GM10248 (cell line): Measurements from ENCODE around the gene TBC1D2B.
A peak's percentile ranks its signal among the peaks of the same experiment; 100 is the strongest.

Experiments used
- CTCF ChIA-PET: fragments of 300-600 bp; sonication (Branson Sonifier 250); formaldehyde crosslinking; extraction: SDS; loops from one replicate; lab custom pipeline; 2021; ENCODE audit warnings: antibody characterized with exemption; lab: Yijun Ruan, JAX
- POLR2A ChIA-PET: fragments of 350-650 bp; sonication (Branson Sonifier 250); formaldehyde crosslinking; extraction: SDS; loops from one replicate; lab custom pipeline; 2020; ENCODE audit warnings: antibody characterized with exemption; lab: Yijun Ruan, JAX
- DNase-seq: peaks from one replicate; pipeline ENCODE4 v3.0.0; 2012; ENCODE audit errors: extremely low spot score
- TF ChIP-seq, protein P1 (sequence below): IDR thresholded peaks from 2 replicates; pipeline ENCODE4 v1.5.1; 2012; ENCODE audit warnings: mild to moderate bottlenecking, low read depth; ENCODE audit errors: extremely low read depth, missing control alignments, control extremely low read depth

Gene TBC1D2B

GRCh38 chr15:78035861-78036476 is 41.5 kb downstream of the TBC1D2B start:
- TF ChIP-seq, protein P1, sequence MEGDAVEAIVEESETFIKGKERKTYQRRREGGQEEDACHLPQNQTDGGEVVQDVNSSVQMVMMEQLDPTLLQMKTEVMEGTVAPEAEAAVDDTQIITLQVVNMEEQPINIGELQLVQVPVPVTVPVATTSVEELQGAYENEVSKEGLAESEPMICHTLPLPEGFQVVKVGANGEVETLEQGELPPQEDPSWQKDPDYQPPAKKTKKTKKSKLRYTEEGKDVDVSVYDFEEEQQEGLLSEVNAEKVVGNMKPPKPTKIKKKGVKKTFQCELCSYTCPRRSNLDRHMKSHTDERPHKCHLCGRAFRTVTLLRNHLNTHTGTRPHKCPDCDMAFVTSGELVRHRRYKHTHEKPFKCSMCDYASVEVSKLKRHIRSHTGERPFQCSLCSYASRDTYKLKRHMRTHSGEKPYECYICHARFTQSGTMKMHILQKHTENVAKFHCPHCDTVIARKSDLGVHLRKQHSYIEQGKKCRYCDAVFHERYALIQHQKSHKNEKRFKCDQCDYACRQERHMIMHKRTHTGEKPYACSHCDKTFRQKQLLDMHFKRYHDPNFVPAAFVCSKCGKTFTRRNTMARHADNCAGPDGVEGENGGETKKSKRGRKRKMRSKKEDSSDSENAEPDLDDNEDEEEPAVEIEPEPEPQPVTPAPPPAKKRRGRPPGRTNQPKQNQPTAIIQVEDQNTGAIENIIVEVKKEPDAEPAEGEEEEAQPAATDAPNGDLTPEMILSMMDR: no peak
- DNase-seq: no peak
- POLR2A ChIA-PET: no interaction called here
- CTCF ChIA-PET: interaction anchor here (0.9 to 5.7 kb wide), 11 partner anchors 8 to 205 kb away, joined by 3 to 23 read pairs (median 6); no protein-coding TSS in a partner anchor

DNA sequence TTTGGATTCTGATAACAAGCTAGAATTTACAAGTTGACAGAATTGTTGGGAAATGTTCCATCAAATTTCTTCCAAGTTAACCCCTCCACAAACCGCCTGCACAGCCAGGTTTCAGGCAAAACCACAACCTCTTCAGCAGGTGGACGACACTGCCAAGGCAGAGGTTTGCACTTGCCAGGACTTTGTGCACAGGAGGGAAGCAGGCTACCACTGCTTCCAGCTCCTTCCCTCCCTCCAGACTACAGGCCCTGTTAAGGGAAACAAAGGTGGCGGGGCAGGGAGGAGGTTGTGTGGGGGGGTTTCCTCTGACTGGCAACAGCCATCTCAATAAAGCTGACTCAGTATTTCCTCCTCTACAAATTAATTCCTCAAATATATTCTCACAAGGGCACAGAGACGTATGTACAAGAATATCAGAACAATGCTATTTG is 42.2 kb downstream of the TBC1D2B start:
- TF ChIP-seq, protein P1: no peak
- ChIA-PET POLR2A (no interaction called here), CTCF (interaction anchor here (0.9 to 5.7 kb wide), 15 partner anchors 9 to 206 kb away, joined by 3 to 23 read pairs (median 4); no protein-coding TSS in a partner anchor)
- no peak for DNase-seq

GRCh38 chr15:78034495-78035191 is 42.9 kb downstream of the TBC1D2B start:
- TF ChIP-seq, protein P1: no peak
- peak; percentile 56 for DNase-seq
- ChIA-PET POLR2A (no interaction called here), CTCF (interaction anchor here (0.9 to 5.7 kb wide), 13 partner anchors 10 to 143 kb away, joined by 3 to 23 read pairs (median 5); no protein-coding TSS in a partner anchor)

- CTCF ChIA-PET: interaction anchor here (1.1 to 5.7 kb wide), 7 partner anchors 15 to 60 kb away, joined by 4 to 23 read pairs (median 5); no protein-coding TSS in a partner anchor
- TF ChIP-seq, protein P1: no peak
- DNase-seq: no peak
- POLR2A ChIA-PET: no interaction called here
These were observed 43.6 kb downstream of the TBC1D2B start for GRCh38 chr15:78033864-78034263.

DNA sequence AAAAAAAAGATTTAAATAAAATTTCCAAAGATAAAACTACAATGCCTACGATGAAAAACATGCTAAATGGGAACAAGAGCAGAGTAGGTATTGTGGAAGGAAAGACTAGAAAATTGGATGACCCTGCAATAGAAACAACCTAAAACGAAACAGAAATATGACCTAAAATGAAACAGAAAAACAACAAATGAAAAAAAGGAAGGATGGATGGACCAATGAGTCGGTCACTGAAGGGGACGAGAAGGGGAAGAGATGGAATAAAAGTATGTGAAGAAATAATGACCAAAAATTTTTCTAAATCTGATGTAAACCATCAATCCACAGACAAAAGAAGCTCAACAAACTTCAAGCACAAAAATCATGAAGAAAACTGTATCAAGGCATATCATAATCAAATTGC is 44.8 kb downstream of the TBC1D2B start:
- TF ChIP-seq, protein P1: no peak
- POLR2A ChIA-PET: no interaction called here
- CTCF ChIA-PET: interaction anchor here (1.0 to 5.7 kb wide), 4 partner anchors 13 to 76 kb away, joined by 3 to 23 read pairs (median 4); no protein-coding TSS in a partner anchor
- DNase-seq: no peak

GRCh38 chr15:78024883-78025282 is 52.6 kb downstream of the TBC1D2B start:
- POLR2A ChIA-PET: no interaction called here
- DNase-seq: no peak
- TF ChIP-seq, protein P1: no peak
- CTCF ChIA-PET: no interaction called here
